DND-41 (cell line): ENCODE results near the gene TMOD3.

Experiments
- ATAC-seq: fragments of 200-7000 bp; cut with Tn5 transposase; 3 replicates; pipeline ENCODE4 v1.9.1; 2021; ENCODE audit warnings: low read depth; ENCODE audit not compliant: insufficient read depth
- DNase-seq: peaks from one replicate; pipeline ENCODE4 v3.0.0-alpha.2; 2020
- H2AFZ ChIP-seq: 2 replicates; pipeline ENCODE4 v1.6.0; 2012; ENCODE audit warnings: low read depth, low read length
- H3K27ac ChIP-seq: 2 replicates; pipeline ENCODE4 v1.5.1; 2012; ENCODE audit warnings: low read length, inconsistent platforms
- H3K27me3 ChIP-seq: fragments of 200-600 bp; sonication (generic); 2 replicates; pipeline ENCODE4 v1.6.0; 2012; ENCODE audit warnings: low read length, mild to moderate bottlenecking, inconsistent platforms; ENCODE audit not compliant: insufficient read depth, poor library complexity
- H3K36me3 ChIP-seq: 2 replicates; pipeline ENCODE4 v1.5.1; 2012; ENCODE audit warnings: low read length, inconsistent platforms; ENCODE audit not compliant: insufficient read depth
- H3K4me1 ChIP-seq: 2 replicates; pipeline ENCODE4 v1.5.1; 2012; ENCODE audit warnings: mild to moderate bottlenecking, low read length; ENCODE audit not compliant: insufficient read depth
- H3K4me2 ChIP-seq: 2 replicates; pipeline ENCODE4 v1.6.0; 2012; ENCODE audit warnings: mild to moderate bottlenecking, moderate library complexity, low read length, inconsistent platforms; ENCODE audit not compliant: insufficient read depth
- H3K4me3 ChIP-seq, 2 experiments: fragments of 200-600 bp in 1 of 2; shearing (Covaris generic) in 1 of 2; 2 replicates each; pipeline ENCODE4 v1.5.1; 2012 to 2016; ENCODE audit warnings: inconsistent platforms in 2 of 2, low read length in 2 of 2, mild to moderate bottlenecking in 2 of 2, low read depth in 1 of 2, moderate library complexity in 1 of 2
- H3K79me2 ChIP-seq: 2 replicates; pipeline ENCODE4 v1.6.0; 2012; ENCODE audit warnings: low read length, inconsistent platforms; ENCODE audit not compliant: insufficient read depth
- H3K9ac ChIP-seq: 2 replicates; pipeline ENCODE4 v1.6.0; 2012; ENCODE audit warnings: low read depth, mild to moderate bottlenecking, inconsistent platforms, low read length, moderate library complexity
- H3K9me3 ChIP-seq: 2 replicates; pipeline ENCODE4 v1.5.1; 2012; ENCODE audit warnings: low read length, moderate library complexity, mild to moderate bottlenecking, inconsistent platforms; ENCODE audit not compliant: insufficient read depth, severe bottlenecking
- H4K20me1 ChIP-seq: 2 replicates; pipeline ENCODE4 v1.6.0; 2012; ENCODE audit warnings: low read length; ENCODE audit not compliant: insufficient read depth
- EZH2 ChIP-seq: IDR thresholded peaks from 3 replicates; pipeline ENCODE4 v1.6.1; 2012; ENCODE audit warnings: borderline replicate concordance, low read depth, mild to moderate bottlenecking, moderate library complexity, low read length, inconsistent platforms; ENCODE audit not compliant: severe bottlenecking
- TF ChIP-seq, protein P1 (sequence below): IDR thresholded peaks from 2 replicates; pipeline ENCODE4 v1.5.1; 2012; ENCODE audit warnings: borderline replicate concordance, low read length, moderate library complexity, mild to moderate bottlenecking; ENCODE audit not compliant: poor library complexity, severe bottlenecking; ENCODE audit errors: extremely low read depth

The TMOD3 gene

DNA sequence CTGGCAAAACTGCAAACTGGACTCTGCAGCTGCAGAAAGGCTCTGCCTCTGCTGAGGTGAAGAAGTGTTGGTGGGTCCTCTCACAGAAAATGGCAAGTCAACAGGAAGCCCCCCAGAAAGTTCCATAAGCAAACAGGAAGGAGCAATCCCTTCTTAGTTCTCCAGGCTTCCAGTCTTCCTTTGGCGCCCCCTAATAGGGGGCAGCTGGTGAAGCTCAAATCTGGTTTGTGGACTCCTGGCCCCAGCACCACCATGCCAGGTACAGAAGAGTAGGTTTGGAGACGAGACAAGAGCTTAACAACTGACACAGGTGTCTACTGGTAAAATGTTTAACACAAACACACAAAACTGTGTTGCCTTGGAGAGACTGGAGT lies 106.6 kb downstream of the TMOD3 start:
- Histone ChIP-seq H3K4me2 (no peak overlapping the region), H3K4me1 (no peaks in the 10 kb centered on the region), H3K27ac (no peak overlapping the region), H2AFZ (no peak overlapping the region), H3K9ac (no peak overlapping the region), H4K20me1 (no peaks in the 10 kb centered on the region), H3K9me3 (no peaks in the 10 kb centered on the region), H3K79me2 (no peaks in the 10 kb centered on the region), H3K27me3 (no peaks in the 10 kb centered on the region), H3K36me3 (peaks cover 41% of the 10 kb centered on the region), H3K4me3 (no peak overlapping the region)
- TF ChIP-seq EZH2 = no peak
- TF ChIP-seq, protein P1, sequence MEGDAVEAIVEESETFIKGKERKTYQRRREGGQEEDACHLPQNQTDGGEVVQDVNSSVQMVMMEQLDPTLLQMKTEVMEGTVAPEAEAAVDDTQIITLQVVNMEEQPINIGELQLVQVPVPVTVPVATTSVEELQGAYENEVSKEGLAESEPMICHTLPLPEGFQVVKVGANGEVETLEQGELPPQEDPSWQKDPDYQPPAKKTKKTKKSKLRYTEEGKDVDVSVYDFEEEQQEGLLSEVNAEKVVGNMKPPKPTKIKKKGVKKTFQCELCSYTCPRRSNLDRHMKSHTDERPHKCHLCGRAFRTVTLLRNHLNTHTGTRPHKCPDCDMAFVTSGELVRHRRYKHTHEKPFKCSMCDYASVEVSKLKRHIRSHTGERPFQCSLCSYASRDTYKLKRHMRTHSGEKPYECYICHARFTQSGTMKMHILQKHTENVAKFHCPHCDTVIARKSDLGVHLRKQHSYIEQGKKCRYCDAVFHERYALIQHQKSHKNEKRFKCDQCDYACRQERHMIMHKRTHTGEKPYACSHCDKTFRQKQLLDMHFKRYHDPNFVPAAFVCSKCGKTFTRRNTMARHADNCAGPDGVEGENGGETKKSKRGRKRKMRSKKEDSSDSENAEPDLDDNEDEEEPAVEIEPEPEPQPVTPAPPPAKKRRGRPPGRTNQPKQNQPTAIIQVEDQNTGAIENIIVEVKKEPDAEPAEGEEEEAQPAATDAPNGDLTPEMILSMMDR = no peak
- DNase-seq = no peak
- ATAC-seq = no peak

DNA sequence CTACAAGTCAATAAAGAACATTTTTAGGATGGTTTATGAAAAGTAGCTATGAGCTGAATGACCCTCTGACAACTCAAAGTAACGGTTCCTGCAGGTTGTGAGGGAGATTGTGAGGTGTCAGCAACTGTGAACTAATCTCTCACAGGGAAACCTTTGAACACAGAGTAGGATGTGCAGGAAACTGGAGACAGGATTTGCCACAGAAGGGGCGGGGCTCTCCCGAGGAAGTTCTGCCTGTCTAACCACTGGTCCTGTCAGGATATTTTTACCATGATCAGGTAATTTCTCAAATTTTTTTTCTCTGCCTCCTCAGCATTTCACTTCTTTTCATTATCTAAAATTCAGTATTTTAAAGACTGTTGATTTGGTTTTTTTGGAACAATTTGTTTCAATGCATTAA lies 108.8 kb downstream of the TMOD3 start:
- H3K27ac ChIP-seq = no peak overlapping the region
- ATAC-seq = no peak

DNA sequence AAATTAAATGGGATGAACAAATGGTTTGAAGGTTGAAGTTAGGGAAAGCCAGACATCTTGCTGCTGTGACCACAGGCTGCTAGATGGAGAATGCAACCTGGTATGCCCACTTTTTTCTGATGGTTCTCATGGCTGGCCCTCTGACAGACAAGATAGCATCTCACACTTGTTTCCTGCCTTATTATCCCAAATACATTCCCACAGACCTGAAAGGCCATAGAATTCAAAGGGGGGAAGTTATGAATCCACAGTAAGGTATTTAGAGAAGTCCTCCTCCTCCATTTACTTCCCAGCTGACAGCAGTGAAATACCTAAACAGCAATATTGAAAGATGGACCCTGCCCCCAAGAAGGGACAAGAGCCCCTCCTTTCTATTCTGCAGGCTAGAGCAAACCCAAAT lies 109.8 kb downstream of the TMOD3 start:
- Histone ChIP-seq H2AFZ (no peak overlapping the region), H3K4me1 (no peaks in the 10 kb centered on the region), H3K4me3 (no peak overlapping the region), H4K20me1 (no peaks in the 10 kb centered on the region), H3K9ac (no peak overlapping the region), H3K36me3 (peaks cover 60% of the 10 kb centered on the region), H3K9me3 (no peaks in the 10 kb centered on the region), H3K27me3 (no peaks in the 10 kb centered on the region), H3K4me2 (no peak overlapping the region), H3K27ac (no peak overlapping the region), H3K79me2 (0 out of 2 replicates have a peak, but pooled peaks cover 2% of the 10 kb centered on the region)
- no peak for DNase-seq
- no peak for ATAC-seq
- TF ChIP-seq, protein P1 = no peak
- no peak for TF ChIP-seq EZH2

More for the DNA sequence above, 108.8 kb downstream of the TMOD3 start:
- Histone ChIP-seq H3K79me2 (no peaks in the 10 kb centered on the region), H3K36me3 (peaks cover 55% of the 10 kb centered on the region), H3K9ac (no peak overlapping the region), H3K9me3 (no peaks in the 10 kb centered on the region), H2AFZ (no peak overlapping the region), H3K4me2 (no peak overlapping the region), H3K27me3 (no peaks in the 10 kb centered on the region), H3K4me1 (no peaks in the 10 kb centered on the region), H4K20me1 (no peaks in the 10 kb centered on the region), H3K4me3 (no peak overlapping the region)
- TF ChIP-seq, protein P1 = no peak
- TF ChIP-seq EZH2 = no peak
- no peak for DNase-seq

DNA sequence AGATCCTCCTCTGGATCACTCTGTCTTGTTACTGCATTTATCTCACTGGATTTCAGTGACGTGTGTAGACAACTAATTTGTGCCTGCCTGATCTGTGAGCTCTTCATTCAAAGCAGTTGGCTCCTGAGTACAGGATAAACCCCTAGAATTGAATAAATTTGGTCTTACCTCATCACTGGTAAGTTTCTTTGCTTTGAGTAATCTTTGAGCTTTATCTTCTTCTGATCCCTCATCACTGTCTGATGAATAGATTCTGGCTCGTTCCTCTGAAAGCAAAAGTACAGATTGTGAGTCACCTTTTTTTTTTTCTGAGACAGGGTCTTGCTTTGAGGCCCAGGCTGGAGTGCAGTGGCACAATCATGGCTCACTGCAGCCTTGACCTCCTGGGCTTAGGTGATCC lies 117.7 kb downstream of the TMOD3 start:
- TF ChIP-seq EZH2 = no peak
- TF ChIP-seq, protein P1 = no peak
- 0 out of 2 replicates have a peak, but pooled peaks cover 2% of the 10 kb centered on the region for H3K79me2 ChIP-seq
- no peaks in the 10 kb centered on the region for H3K4me1 ChIP-seq
- H3K4me3 ChIP-seq = no peak overlapping the region
- no peak overlapping the region for H3K27ac ChIP-seq
- H2AFZ ChIP-seq = no peak overlapping the region
- DNase-seq (no peak), ATAC-seq (no peak)
- no peak overlapping the region for H3K9ac ChIP-seq
- peaks cover 79% of the 10 kb centered on the region for H3K36me3 ChIP-seq
- no peaks in the 10 kb centered on the region for H4K20me1 ChIP-seq
- H3K4me2 ChIP-seq = no peak overlapping the region
- no peaks in the 10 kb centered on the region for H3K27me3 ChIP-seq
- H3K9me3 ChIP-seq = no peaks in the 10 kb centered on the region
